Activated naive CD4-positive, alpha-beta T cell treated with anti-CD3 and anti-CD28 coated beads, Interleukin-2, amount 50 U/mL, for 16 hours (primary cell): Measurements from ENCODE around the gene TSPAN2.
"Not testable (repeated sequence)": the region's sequence is repeated elsewhere in the genome, so short reads cannot be mapped to it uniquely, and the experiment has no call there.

Experiments
- DNase-seq: peaks from one replicate; pipeline ENCODE4 v3.0.0-alpha.2; 2020

The TSPAN2 gene

DNA sequence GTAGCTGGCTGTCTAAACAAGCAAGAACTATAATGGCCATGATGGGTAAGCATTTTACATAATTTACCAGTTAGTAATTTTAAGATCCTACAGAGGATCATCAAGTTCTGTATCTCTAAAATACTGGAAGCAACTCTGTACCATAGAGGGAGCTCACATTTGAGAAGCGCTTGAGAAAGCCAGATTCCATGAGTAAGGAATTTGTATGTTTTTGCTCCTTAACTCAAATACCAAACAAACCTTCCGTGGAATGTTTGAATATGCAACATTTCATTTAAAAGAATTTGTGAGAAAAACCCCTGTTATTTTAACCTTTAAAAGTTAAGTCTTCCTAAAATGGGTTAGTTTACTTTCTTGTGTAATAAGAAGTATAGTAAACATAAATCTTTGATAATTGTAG lies 57.7 kb downstream of the TSPAN2 start:
- DNase-seq = no peak

DNA sequence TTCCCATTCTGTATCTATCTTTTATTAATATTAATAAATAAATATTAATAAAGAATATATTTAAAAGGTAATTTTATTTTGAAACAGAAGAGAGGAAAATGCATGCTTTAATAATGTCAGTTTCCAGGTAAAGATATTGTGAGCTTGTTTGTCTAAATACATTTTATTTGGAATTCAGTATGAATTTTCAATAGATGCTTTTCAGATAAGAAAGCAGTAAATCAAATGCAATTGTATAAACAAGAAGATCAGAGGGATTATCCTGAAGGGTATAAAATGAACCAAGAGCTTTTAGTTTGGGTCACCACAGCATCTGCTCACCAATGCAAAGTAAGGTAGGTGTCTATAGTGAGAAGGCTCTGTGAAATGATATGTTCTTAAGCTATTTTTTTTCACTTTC lies 59.8 kb downstream of the TSPAN2 start, which contains the start of gene TSHB:
Gene TSHB, plus strand, starts transcription at position 301 of the 400 bp plus-strand sequence. CDS start 3,537 bp downstream, outside the sequence.
- no peak for DNase-seq

- no peak for DNase-seq
Observed at GRCh38 chr1:115023593-115023992, 65.7 kb downstream of the TSPAN2 start.

DNA sequence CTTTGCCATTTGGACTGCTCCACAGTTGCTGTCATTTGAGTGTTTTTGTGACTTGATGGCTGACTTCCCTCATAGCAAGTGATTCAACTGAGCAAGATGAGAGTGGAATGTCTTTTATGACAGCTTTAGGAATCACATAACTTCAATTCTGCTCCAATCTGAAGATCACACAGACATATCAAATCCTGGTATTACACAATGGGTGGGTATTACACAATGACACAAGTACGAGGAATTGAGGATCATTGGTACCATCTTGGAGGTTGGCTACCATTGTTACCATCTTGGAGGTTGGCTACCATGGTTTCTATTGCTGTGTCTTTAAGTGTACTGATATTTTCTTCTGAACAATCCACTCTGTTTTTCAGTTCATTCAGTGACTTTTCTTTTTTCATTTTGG lies 68.2 kb downstream of the TSPAN2 start:
- no peak for DNase-seq

GRCh38 chr1:115019549-115019948 lies 69.8 kb downstream of the TSPAN2 start:
- not testable (repeated sequence) for DNase-seq

DNA sequence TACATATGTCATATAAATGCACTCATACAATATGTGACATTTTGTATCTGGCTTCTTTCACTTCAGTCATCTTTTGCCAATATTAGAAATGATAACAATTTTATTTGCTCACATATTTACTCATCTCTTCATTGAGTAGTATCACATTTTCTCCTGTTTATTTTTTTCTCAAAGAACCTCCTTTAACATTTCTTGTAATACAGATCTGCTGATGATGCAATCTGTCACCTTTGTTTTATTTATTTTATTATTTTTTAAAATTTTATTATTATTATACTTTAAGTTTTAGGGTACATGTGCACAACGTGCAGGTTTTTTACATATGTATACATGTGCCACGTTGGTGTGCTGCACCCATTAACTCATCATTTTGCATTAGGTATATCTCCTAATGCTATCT lies 75.5 kb downstream of the TSPAN2 start:
- DNase-seq = no peak

DNA sequence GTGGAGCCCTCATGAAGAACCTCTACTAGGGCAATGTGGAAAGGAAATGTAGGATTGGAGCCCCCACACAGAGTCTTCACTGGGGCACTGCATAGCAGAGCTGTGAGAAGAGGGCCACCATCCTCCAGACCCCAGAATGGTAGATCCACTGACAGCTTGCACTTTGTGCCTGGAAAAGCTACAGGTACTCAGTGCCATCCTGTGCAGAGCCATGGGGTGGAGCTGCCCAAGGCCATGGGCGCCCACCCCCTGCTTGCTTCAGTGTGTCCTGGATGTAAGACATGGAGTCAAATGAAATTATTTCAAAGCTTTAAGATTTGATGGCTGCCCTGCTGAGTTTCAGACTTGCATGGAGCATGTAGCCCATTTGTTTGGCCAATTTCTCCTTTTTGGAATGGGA lies 76.9 kb downstream of the TSPAN2 start:
- no peak for DNase-seq

DNA sequence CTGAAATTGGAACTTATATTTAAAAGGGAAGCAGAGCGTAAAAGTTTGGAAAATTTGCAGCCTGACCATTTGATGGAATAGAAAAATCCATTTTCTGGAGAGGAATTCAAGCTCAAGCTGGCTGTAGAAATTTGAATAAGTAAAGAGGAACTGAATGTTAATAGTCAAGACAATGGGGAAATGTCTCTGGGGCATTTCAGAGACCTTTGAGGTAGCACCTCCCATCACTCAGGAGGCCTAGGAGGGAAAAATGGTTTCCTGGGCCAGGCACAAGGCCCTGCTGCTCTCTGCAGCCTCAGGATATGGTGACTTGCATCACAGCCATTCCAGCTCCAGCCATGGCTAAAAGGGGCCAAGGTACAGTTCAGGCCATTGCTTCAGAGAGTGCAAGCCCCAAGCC lies 77.3 kb downstream of the TSPAN2 start:
- no peak for DNase-seq

GRCh38 chr1:115006191-115006590 lies 83.1 kb downstream of the TSPAN2 start:
- DNase-seq = no peak
